T-helper 22 cell (primary cell): Measurements from ENCODE around the gene IGFN1.
"Not testable (repeated sequence)": the region's sequence is repeated elsewhere in the genome, so short reads cannot be mapped to it uniquely, and the experiment has no call there.

ENCODE experiments used
- DNase-seq: peaks from one replicate; pipeline ENCODE4 v3.0.0-alpha.2; 2020; ENCODE audit warnings: low read depth

IGFN1 gene

DNA sequence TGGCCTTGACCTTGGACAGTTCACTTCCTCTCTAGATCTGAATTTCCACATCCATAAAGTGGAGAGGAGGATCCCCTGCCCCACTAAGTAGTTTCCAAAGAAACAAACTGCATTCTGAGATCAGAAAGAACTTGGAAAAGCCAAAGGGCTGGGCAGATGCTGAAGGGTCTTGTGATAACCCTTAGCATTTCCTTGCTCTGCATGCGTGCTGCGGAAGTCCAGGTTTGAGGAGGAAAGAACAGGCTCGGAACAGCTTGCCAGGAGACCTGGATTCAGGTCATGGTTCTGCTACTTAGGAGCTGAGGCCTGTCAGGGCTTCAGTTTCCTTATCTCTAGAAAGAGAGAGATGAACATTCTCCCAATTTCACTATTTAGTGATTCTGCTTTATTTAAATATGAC is 27.2 kb downstream of the IGFN1 start:
- no peak for DNase-seq

DNA sequence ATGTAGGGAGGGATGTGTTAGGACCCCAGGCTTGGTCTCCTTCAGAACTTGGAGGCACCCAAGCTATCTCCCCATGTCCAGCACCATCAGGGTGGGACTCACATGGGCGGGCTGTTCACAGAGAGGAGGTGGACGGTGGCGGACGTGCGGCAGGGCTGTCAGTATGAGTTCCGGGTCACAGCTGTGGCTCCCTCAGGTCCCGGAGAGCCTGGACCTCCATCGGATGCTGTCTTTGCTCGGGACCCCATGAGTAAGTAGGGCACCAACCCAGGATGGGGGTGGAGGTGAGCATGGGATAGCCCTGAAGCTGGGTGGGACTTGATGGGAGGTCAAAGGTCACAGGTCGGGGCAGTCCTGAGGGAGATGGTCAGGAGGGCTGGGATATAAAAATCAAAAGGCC is 27.8 kb downstream of the IGFN1 start:
- no peak for DNase-seq

DNA sequence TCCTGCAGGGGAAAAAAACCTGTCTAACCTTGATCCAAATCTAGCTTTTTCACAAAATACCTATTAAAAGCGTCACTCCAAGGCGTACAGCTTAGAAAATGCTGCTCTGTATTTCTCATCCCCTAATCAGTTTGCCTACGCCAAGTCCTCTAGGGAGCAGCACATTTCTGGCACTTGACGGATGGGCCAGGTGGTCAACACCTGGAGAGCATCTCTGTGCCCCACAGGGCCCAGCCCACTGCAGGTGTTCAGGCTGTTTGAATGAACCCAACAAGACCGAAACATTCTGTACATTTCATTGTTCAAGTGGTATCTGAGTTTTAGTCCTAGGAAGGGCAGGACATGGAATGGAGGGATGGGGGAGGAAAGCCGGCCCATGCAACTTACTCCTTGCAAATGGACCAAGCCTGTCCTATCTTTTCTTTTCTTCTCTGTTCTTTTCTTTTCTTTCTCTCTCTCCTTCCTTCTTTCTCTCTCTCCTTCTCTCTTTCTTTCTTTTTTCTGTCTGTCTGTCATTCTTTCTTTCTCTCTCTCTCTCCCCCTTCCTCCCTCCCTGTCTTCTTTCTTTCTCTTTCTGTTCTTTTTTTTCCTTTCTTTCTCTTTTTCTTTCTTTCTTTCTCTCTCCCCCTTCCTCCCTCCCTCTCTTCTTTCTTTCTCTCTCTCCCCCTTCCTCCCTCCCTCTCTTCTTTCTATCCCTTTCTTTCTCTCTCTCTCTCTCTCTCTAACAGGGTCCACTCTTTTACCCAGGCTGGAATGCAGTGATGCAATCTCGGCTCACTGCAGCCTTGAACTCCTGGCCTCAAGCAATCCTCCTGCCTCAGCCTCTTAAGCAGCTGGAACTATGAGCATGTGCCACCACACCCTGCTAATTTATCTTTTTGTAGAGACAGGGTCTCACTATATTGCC is 29.1 kb downstream of the IGFN1 start:
- DNase-seq: no peak

DNA sequence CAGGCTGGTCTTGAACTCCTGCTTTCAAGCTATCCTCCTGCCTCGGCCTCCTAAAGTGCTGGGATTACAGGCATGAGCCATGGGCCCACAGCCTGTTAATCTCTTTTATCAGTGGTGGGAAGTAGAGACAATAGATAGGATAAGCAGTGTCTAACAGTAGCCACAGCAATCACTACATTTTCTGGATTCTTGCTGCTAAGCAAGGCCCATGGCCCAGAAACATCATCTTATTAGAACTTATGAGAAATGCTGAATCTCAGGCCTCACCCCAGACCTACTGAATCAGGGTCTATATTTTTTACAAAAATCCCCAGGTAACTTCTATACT is 29.7 kb downstream of the IGFN1 start:
- DNase-seq: no peak

DNA sequence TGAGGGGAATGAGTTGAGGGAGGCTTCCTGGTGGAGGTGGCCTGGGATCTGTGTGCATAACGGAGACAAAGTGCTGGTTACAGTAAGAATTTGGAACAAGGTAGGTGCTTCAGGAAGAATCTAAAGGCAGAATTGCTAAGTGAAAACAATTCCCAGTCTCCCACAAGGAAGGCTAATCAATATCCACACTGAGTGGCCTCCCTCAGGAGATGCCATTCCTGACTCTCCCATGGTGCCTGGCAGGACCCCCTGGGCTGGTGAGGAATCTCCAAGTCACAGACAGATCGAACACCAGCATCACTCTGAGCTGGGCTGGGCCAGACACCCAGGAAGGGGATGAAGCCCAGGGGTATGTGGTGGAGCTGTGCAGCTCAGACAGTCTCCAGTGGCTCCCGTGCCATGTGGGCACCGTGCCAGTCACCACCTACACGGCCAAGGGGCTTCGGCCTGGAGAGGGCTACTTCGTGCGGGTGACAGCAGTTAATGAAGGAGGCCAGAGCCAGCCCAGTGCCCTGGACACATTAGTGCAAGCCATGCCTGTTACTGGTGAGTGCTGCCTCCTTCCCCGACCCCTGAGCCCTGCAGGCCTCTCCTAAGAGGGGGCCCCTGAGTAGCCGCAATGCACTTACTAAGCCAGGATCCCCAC is 30.7 kb downstream of the IGFN1 start:
- DNase-seq: no peak

DNA sequence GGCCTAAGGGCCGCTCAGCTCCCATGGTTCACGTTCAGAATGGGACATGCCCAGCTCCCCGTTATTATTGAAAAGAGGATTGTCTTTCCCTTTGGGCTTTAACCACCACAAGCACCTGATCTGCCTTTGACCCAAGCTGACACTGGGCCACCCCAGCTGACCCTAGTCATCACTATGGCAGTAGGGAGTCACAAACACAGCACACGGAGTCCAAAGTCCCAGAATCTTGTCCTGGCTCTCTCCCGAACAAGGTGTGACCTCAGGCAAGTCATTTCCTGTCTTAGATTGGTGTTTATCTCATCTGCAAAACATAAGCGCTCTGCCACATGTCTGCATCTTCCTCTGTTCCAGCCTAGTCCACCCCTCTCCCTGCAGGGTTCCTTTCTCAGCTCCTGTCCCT is 31.5 kb downstream of the IGFN1 start:
- no peak for DNase-seq

DNA sequence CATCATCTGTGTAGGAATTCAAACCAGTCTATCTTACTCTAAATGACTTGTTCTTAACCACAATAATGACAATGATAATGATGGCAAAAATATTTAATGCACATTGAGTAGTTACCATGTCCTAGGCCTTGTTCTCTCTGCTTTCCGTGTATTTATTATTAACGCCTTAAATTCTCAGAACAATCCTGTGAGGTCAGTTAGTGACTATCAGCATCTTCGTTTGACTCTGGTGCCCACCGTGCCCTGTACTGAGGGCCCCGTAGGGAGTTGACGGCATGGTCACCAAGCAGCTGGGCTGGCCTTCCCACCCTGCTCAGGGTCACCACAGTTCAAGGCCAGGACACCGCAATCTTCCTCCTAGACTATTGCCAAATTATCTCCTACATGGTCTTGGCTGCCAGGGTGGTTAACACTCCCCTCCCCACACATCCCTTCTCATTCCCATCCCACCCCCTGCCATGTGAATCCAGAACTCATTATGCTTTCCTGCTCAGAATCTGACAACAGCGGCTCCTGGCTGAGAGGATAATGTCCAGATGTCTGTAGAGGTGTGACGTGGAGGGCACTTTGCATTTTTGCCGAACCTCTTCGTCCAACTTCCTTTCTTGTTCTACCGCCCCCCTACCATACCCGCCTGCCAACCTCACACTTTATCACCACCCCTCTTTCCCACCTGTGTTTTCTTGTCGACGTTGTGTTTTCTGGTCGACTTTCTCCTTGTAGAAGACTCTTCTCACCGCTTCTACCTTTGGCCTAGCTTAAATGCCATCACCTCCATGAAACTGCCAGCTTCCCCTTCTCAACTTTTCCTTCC is 33.4 kb downstream of the IGFN1 start:
- DNase-seq: no peak

DNA sequence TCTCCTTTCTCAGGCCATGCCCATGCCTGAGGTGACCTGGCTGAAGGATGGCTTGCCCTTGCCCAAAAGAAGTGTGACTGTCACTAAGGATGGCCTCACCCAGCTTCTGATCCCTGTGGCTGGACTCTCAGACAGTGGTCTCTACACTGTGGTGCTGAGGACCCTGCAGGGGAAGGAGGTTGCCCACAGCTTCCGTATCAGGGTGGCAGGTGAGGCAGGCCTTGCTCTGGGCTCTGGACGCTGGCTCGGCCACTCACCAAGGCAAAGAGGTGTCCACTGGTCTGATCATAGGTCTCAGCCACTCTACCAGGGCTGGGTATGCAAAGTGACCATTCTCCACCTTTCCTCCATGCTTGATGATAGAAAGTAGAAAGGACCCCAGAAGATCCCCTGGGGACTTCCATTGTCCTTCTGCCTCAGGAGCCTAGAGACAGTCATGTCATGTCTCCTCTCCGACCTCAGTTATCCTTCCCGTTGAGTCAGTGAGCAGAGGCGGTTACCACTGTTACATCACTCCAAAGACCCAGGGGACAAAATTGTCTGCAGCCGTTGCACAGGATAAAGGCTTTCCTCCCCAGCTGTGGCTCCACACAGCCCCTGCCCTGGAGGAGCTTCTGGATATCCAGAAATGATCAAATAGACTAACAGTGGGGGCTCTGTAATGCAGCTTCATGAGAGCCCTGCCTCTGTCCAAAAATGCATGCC is 34.2 kb downstream of the IGFN1 start:
- no peak for DNase-seq

DNA sequence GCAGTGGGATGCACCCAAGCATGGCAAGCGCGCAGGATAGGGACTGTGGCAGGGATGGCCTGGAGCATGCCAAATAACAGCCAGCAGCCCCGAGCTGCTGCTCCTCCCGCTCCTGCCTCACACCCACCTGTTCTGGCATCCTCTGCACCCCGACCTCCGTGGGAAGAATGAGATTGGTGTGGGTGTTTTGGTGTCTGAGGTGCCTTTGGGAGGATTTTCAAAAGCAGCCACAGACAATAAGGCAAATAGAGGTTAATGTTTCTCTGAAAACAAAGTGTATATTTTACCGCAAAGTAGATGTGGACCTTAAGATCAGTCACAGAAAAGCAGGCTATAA is 35.5 kb downstream of the IGFN1 start:
- no peak for DNase-seq

DNA sequence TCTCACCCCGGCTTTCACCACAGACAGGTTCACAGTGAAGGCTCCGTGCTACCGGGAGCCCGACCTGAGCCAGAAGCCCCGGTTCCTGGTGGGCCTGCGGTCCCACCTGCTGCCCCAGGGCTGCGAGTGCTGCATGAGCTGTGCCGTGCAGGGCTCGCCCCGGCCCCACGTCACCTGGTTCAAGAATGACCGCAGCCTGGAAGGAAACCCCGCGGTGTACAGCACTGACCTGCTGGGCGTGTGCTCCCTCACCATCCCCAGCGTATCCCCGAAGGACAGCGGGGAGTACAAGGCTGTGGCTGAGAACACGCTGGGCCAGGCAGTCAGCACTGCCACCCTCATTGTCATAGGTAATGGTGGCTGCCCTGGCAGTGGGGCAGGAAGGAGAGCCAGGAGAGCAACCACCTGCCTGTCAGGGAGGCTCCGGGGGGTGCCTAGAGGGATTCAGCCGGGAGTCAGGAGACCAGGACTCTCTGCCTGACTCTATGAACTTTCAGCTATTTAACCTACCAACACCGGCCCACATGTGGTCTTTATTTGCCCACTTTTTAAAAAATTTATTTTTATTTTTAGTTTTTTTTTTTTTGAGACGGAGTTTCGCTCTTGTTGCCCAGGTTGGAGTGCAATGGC is 36.4 kb downstream of the IGFN1 start:
- DNase-seq: no peak

DNA sequence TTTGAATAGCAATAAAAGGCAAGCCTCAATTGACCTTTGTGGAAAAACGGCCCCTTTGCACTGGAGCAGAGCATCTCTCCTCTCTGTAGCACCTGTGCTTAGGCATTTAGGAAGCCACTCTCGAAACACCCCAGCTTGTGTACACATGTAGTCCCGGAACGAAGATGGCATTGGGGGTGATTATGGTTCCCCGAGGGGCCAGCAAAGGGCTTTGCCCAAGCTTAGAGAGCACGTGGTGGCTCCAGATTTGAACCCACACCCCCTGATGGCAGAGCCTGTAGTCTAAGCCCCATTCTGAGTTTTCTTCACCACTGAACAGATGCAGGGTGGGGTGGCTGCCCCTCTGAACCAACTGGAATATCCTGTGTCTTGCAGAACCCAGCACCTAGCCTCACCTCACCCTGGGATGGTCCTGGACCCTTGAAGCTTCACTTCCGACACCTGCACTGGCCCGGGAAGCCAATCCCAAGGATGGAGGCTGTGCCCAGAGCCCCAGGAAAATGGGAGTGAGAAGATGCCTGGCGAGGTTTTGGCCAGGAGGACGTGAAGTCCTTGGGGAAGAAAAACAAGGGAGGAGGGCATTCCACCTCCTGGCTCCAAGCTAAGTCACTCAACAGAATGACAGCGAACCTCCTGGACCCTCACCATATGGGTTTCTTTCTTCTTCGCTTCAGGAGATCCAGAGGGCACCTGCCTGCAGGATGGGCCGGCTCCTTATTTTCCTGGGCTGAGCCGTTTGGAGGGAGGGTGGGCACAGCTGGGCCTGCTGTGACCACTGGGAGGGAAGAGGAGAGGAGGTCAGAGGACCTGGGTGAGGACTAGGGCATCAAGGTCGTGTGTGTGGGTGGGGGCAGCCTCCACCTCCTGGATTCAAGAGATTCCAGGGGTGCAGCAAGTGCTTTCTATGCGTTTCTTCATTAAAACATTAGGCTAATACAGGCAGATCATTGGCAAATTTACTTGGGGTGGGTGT is 37.7 kb downstream of the IGFN1 start:
- DNase-seq: no peak

DNA sequence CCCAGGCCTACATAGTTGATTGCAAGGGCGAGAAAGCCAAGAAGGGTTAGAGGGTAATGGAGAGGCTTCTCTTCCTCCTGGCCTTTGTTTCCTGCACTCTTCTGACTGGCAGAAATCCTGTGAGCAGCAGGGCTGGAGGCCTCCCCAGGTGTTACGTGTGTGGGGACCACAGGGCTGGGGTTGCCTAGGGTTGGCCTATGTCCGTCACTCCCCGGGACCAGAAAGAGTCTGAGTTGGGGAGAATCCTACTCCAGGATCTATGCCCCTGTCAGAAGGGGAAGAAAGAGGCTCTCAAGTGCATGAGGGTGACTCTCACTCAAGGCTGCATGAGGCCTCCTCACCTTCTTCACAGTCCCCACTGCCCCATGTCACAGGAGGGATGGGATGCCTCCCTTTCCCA is 38.5 kb downstream of the IGFN1 start:
- DNase-seq: no peak

DNA sequence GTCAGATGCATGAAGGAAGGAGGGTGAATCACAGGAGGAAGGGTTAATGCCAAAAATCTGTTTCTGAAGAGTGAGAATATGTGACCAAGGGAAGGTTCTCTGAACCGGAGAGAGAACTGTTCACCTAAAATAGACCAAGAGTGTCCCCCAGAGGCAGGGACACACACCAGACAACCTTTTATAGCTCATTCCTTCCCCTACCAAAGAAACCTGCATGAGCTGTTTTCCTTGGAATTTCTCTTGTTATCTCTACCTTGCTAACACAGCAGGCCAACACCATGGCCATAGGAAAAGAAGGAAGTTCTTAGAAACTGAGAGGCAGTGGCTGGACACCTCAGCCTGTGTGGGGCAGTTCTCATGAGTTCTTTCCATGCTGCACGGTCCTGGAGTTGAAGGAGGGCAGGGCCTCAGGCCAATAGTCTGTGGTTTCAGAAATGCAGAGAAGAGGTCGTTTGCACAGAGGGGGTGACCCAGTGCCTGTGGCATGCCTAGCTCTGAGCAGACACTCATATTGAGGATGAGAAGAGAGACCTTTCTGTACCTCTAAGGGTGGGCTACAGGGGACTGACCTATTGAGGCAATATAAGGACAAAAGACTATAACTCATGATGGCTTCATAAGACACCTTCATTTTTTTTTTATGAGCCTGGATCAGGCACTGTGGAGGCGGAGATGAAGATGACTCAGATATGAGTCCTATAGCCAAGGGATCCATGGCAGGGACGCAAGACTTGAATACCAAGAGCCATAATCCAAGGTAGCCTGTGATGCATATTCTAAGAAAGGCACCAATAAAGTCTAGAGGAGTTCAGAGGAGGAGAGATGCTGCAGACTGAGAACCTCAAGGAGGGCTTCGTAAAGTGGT is 39.4 kb downstream of the IGFN1 start:
- no peak for DNase-seq

DNA sequence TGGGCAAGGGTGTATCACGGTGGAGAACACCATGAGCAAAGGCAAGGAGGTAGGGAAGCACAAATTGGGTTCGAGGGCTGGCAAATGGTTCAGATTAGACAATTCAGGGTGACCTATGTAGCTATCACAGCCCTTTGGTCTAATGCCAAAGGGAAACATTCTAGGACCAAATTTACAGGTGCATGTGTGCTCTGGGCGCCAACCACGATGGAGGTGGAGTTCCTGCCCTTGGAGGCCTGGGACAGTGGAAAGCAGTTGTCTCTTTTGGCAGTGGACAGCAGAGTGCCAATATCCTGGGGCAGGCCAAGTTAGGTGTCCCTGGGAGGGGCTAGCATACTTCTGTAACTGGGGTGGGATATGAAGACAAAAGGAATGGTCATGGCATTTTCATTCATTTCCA is 40.1 kb downstream of the IGFN1 start:
- DNase-seq: no peak

DNA sequence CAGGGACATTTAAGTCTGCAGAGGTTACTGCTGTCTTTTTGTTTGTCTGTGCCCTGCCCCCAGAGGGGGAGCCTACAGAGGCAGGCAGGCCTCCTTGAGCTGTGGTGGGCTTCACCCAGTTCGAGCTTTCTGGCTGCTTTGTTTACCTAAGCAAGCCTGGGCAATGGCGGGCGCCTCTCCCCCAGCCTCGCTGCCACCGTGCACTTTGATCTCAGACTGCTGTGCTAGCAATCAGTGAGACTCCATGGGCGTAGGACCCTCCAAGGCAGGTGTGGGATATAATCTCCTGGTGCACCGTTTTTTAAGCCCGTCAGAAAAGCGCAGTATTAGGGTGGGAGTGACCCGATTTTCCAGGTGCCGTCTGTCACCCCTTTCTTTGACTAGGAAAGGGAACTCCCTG is 49.0 kb downstream of the IGFN1 start:
- DNase-seq: not testable (repeated sequence)

DNA sequence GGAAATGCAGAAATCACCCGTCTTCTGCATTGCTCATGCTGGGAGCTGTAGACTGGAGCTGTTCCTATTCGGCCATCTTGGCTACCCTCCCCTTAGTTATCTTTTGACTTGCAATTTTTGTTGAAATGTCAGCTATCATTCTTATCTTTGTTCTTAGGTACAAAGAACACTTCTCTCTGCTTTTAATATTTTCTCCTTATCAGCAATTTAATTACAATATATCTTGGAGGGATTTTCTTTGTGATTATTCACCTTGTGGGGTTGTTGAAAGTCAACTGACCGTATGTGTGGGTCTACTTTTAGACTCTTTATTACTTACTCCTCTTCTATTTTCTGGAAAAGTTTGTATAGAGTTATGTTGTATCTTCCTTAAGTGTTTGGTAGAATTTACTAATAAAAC is 49.5 kb downstream of the IGFN1 start:
- no peak for DNase-seq

DNA sequence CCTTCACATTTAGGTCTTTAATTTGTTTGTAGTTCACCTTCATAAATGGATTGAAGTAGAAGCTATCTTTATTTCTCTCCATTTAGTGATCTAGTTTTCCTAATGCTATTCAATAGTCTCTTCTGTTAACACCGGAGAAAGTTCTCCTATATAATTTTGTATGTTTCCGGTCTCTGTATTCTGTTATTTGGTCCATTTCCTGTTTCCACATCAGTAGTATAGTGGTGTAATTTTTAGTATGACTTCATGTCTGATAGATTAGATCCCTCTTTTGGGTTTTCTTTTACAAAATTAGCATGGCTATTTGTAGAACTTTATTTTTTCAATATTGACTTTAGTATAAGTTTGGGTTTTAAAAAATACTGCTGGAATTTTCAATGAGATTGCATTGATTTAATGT is 51.1 kb downstream of the IGFN1 start:
- no peak for DNase-seq

DNA sequence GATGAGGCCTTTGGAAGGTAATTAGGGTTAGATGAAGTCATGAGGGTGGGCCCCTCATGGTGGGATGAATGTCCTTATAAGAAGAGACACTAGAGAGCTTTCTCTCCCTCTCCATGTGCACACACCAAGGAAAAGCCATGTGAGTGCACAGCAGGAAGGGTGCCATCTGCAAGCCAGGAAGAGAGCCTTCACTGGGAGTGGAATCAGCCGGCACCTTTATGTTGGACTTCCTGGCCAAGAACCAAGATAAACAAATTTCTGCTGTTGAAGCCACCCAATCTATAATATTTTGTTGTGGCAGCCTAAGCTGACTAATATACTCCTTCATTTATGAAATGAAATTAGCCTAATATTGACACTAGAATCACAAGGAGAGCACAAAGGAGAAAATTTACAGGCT is 54.5 kb downstream of the IGFN1 start:
- no peak for DNase-seq

DNA sequence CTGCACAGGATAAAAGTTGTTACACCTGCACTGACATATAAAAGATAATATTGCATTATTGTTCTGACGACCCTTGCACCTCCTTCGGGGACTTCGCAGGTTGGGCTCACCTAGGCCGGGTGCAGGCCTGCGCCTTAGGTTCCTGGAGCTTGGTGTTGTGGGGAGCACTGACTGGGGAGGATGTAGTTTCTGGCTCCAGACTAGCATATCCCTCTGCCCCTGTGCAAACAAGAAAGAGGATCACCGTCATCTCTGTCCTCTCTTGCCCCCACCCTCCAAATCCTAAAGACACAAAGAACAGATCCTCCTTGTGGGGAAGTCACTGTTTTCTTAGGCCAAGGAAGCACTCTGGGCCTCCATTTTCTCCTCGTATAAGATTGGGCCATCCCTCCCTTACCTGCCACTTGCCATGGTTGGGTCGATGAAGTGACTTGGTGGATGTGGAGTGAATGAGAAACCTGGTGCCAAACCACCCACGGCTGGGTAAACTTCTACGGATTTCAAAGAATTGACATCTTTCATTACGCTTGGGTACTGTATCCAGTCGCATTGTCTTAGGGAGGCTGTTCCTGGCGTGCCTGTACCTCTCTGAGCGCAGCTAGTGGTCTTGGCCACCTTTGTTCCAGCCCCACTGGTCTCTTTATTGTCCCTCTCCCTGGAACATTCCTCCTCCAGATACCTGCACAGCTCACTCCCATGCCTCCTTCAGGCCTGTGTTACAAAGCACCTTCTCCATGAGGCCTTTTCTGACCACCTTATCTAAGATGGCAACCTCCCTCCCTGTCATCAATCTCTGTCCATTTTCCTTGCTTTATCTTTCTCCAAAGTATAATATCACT is 58.3 kb downstream of the IGFN1 start:
- DNase-seq: no peak
